ENCODE data around the gene PPM1F. TPM values are rescaled to one million over a fixed set of nuclear protein-coding genes. Genes with fewer than 3 reads are reported as not detected.

Gene PPM1F
- polyA plus RNA-seq, 1 donor (not counting 4 experiments of a cell fraction or from before 2014, with no cell fraction given): 18.2 TPM

DNA sequence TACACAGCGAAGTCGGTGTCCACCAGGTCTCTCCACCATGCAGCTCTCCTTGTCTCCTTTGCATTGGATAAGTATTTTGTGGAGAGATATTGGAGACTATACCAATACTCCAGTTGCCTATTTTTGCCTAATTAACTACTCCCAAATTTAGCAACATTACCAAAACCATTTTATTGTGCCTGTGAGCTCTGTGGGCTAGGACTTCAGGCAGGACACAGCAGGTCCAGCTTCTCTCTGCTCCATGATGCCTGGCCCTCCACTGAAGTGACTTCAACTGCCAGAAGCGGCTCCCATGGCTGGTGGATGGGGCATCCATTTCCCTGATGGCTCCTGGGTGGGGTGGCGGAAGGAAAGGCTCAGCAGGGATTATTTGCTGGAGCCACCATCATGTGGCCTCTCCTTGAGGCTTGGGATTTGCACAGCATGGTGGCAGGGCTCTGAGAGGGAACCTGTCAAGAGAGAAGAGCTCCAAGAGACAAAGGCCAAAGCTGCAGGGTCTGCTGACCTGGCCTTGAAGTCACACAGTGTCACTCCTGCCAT, 48.3 kb downstream of the PPM1F start:
- Histone ChIP-seq H3K4me2 (ENCODE audit: control insufficient read depth, extremely low read depth, insufficient read depth, low read depth, low read length) (no peak overlapping the region), H3K27ac (ENCODE audit: control insufficient read depth, insufficient read depth, low read length) (no peak overlapping the region), H3K79me2 (ENCODE audit: control insufficient read depth, insufficient read depth, low read length) (no peaks in the 10 kb centered on the region), H3K27me3 (ENCODE audit: control insufficient read depth, extremely low read depth, insufficient read depth, low read length) (no peaks in the 10 kb centered on the region), H3K4me1 (ENCODE audit: control insufficient read depth, extremely low read depth, insufficient read depth, low read length) (no peaks in the 10 kb centered on the region), H2AFZ (ENCODE audit: control insufficient read depth, low read length) (no peak overlapping the region), H3K36me3 (ENCODE audit: control insufficient read depth in 2 of 2, extremely low read depth in 1 of 2, insufficient read depth in 2 of 2, low read length in 2 of 2) (no peaks in the 10 kb centered on the region), H4K20me1 (ENCODE audit: control insufficient read depth, extremely low read depth, insufficient read depth, low read length) (no peaks in the 10 kb centered on the region), H3K9me3 (ENCODE audit: control insufficient read depth, low read depth, low read length) (no peaks in the 10 kb centered on the region), H3K9ac (ENCODE audit: control insufficient read depth, extremely low read depth, insufficient read depth, low read length) (no peak overlapping the region), H3K4me3 (ENCODE audit: control insufficient read depth in 2 of 3, extremely low read depth in 1 of 3, insufficient read depth in 2 of 3, low read depth in 1 of 3, low read length in 3 of 3) (no peak overlapping the region), H3K9me1 (ENCODE audit: control insufficient read depth, extremely low read depth, insufficient read depth, low read length) (no peaks in the 10 kb centered on the region)
- TF ChIP-seq, protein P1, sequence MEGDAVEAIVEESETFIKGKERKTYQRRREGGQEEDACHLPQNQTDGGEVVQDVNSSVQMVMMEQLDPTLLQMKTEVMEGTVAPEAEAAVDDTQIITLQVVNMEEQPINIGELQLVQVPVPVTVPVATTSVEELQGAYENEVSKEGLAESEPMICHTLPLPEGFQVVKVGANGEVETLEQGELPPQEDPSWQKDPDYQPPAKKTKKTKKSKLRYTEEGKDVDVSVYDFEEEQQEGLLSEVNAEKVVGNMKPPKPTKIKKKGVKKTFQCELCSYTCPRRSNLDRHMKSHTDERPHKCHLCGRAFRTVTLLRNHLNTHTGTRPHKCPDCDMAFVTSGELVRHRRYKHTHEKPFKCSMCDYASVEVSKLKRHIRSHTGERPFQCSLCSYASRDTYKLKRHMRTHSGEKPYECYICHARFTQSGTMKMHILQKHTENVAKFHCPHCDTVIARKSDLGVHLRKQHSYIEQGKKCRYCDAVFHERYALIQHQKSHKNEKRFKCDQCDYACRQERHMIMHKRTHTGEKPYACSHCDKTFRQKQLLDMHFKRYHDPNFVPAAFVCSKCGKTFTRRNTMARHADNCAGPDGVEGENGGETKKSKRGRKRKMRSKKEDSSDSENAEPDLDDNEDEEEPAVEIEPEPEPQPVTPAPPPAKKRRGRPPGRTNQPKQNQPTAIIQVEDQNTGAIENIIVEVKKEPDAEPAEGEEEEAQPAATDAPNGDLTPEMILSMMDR (optimal IDR thresholded peaks at IDR 0.05 in 1 of 3, IDR thresholded peaks at IDR 0.05 in 1 of 3, conservative IDR thresholded peaks at IDR 0.05 in 1 of 3; ENCODE audit: extremely low read depth in 1 of 3, insufficient read depth in 2 of 3, low read length in 3 of 3): no peak
- TF ChIP-seq EZH2 (IDR thresholded peaks at IDR 0.05; ENCODE audit: low read length): no peak
- DNase-seq (ENCODE audit: low read depth, low spot score) (no peak), FAIRE-seq (no peak)
- dilution Hi-C loops (cut with MboI; ENCODE audit: extremely low pct_ligation_motif_present, low sequenced_read_pairs): no loop called here

DNA sequence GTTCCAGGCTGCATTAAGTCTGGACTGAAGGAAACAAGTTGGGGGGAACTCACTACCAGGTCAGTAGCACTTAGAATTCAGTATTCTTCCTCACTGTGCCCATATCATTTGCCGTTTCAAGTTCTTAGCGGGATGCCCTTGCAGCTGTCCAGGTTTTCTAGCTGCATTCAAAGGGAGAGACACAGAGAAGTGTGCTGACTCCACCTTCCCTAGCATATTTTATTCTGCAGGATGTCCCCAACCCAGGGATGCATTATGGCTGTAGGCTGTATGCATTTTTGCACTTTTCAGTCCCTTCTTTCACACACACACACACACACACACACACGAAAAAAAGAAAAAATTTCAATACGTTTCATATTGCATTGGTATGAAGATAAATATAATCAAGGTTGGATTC, 49.4 kb downstream of the PPM1F start:
- no peak overlapping the region for H3K27ac ChIP-seq (ENCODE audit: control insufficient read depth, insufficient read depth, low read length)
- TF ChIP-seq, protein P1 (optimal IDR thresholded peaks at IDR 0.05 in 1 of 3, IDR thresholded peaks at IDR 0.05 in 1 of 3, conservative IDR thresholded peaks at IDR 0.05 in 1 of 3; ENCODE audit: extremely low read depth in 1 of 3, insufficient read depth in 2 of 3, low read length in 3 of 3): no peak
- TF ChIP-seq EZH2 (IDR thresholded peaks at IDR 0.05; ENCODE audit: low read length): no peak
- DNase-seq (ENCODE audit: low read depth, low spot score): no peak
- H3K9me1 ChIP-seq (ENCODE audit: control insufficient read depth, extremely low read depth, insufficient read depth, low read length): no peaks in the 10 kb centered on the region
- H3K9me3 ChIP-seq (ENCODE audit: control insufficient read depth, low read depth, low read length): no peaks in the 10 kb centered on the region
- H4K20me1 ChIP-seq (ENCODE audit: control insufficient read depth, extremely low read depth, insufficient read depth, low read length): no peaks in the 10 kb centered on the region
- no peaks in the 10 kb centered on the region for H3K4me1 ChIP-seq (ENCODE audit: control insufficient read depth, extremely low read depth, insufficient read depth, low read length)
- H3K36me3 ChIP-seq (ENCODE audit: control insufficient read depth in 2 of 2, extremely low read depth in 1 of 2, insufficient read depth in 2 of 2, low read length in 2 of 2): no peaks in the 10 kb centered on the region
- dilution Hi-C loops (cut with MboI; ENCODE audit: extremely low pct_ligation_motif_present, low sequenced_read_pairs): no loop called here
- no peak overlapping the region for H2AFZ ChIP-seq (ENCODE audit: control insufficient read depth, low read length)
- H3K4me3 ChIP-seq (ENCODE audit: control insufficient read depth in 2 of 3, extremely low read depth in 1 of 3, insufficient read depth in 2 of 3, low read depth in 1 of 3, low read length in 3 of 3): no peak overlapping the region
- no peak overlapping the region for H3K4me2 ChIP-seq (ENCODE audit: control insufficient read depth, extremely low read depth, insufficient read depth, low read depth, low read length)
- no peak overlapping the region for H3K9ac ChIP-seq (ENCODE audit: control insufficient read depth, extremely low read depth, insufficient read depth, low read length)
- H3K79me2 ChIP-seq (ENCODE audit: control insufficient read depth, insufficient read depth, low read length): no peaks in the 10 kb centered on the region
- no peak for FAIRE-seq
- H3K27me3 ChIP-seq (ENCODE audit: control insufficient read depth, extremely low read depth, insufficient read depth, low read length): no peaks in the 10 kb centered on the region

All from keratinocyte (primary cell).